Memory B cell (primary cell): Measurements from ENCODE around the gene PNPLA2.

ENCODE experiments used
- ATAC-seq: fragments of 150-1000 bp; cut with Tn5 transposase; 2 replicates; pipeline ENCODE4 v1.10.0; 2021; ENCODE audit warnings: low read depth, mild to moderate bottlenecking, moderate library complexity
- DNase-seq, 2 donors: peaks; one replicate each; pipeline ENCODE4 v3.0.0; 2022; ENCODE audit warnings: low spot score in 2 of 2
- H3K27ac Mint-ChIP-seq: one replicate; pipeline ENCODE4 v1.8.0; 2022; ENCODE audit warnings: mild to moderate bottlenecking, moderate library complexity, mixed read lengths
- H3K27me3 Mint-ChIP-seq: one replicate; pipeline ENCODE4 v1.8.0; 2022; ENCODE audit warnings: mixed read lengths
- H3K36me3 Mint-ChIP-seq: one replicate; pipeline ENCODE4 v1.8.0; 2022; ENCODE audit warnings: mild to moderate bottlenecking, mixed read lengths
- H3K4me1 Mint-ChIP-seq: one replicate; pipeline ENCODE4 v1.8.0; 2022; ENCODE audit warnings: mixed read lengths
- H3K4me3 Mint-ChIP-seq: one replicate; pipeline ENCODE4 v1.8.0; 2022; ENCODE audit warnings: mild to moderate bottlenecking, moderate library complexity, mixed read lengths
- H3K9me3 Mint-ChIP-seq: one replicate; pipeline ENCODE4 v1.8.0; 2022; ENCODE audit warnings: mixed read lengths

The PNPLA2 gene

DNA sequence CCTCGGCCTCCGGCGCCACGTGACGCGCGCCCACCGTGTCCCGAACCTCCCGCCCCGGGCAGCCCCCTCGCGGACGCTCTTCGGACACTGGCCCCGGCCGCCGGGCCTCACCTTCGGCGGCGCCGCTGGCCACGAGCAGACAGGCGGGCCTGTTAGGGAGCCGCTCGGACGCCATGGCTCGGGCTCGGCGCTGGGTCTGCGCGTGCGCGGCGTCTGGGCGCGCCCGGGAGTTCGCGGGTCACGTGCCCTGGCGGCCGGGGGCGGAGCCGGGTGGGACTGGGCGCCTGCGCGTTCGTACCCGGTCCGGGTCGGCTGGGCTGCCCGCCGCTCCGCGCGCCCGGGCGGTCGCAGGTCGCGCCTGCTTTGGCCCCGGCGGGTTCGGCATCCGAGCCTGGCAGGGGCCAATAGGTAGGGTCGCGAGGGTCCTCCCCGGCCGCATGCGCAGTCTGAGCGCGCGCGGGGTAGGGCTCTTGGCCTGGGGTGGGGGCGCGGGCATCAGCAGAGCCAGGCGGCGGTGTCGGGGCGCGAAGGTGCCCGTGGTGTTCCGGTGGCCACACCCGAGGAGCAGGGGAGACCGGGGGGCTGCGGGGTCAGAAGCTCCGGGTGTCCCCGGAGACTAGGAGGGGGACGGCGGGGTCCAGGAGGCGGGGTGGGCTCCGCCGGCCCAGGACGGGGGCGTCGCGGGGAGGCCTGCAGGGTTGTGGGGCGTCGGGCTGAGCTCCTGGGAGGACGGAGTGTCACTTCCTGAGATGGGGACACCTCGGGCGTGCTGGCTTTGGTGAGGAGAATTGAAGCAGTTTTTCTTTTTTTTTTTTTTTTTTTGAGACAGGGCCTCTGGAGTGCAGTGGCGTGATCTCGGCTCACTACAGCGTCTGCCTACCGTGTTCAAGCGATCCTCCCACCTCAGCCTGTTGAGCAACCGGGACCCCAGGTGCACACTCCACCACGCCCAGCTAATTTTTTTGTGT lies 41.1 kb upstream of the PNPLA2 start, which contains the start of gene GATD1:
TSS of gene GATD1 (minus strand) at position 200 of the 968 bp plus-strand sequence. CDS start at position 175, 25 bp downstream.
- Mint-ChIP-seq H3K36me3 (no peaks in the 10 kb centered on the region), H3K4me1 (peaks cover 8% of the 10 kb centered on the region), H3K27ac (no peak within 1 kb of the TSS), H3K27me3 (no peaks in the 10 kb centered on the region), H3K9me3 (no peaks in the 10 kb centered on the region), H3K4me3 (peak within 1 kb of the TSS; percentile 81)
- ATAC-seq (peak; percentile 91), DNase-seq (peak; percentile 95 to 97)

DNA sequence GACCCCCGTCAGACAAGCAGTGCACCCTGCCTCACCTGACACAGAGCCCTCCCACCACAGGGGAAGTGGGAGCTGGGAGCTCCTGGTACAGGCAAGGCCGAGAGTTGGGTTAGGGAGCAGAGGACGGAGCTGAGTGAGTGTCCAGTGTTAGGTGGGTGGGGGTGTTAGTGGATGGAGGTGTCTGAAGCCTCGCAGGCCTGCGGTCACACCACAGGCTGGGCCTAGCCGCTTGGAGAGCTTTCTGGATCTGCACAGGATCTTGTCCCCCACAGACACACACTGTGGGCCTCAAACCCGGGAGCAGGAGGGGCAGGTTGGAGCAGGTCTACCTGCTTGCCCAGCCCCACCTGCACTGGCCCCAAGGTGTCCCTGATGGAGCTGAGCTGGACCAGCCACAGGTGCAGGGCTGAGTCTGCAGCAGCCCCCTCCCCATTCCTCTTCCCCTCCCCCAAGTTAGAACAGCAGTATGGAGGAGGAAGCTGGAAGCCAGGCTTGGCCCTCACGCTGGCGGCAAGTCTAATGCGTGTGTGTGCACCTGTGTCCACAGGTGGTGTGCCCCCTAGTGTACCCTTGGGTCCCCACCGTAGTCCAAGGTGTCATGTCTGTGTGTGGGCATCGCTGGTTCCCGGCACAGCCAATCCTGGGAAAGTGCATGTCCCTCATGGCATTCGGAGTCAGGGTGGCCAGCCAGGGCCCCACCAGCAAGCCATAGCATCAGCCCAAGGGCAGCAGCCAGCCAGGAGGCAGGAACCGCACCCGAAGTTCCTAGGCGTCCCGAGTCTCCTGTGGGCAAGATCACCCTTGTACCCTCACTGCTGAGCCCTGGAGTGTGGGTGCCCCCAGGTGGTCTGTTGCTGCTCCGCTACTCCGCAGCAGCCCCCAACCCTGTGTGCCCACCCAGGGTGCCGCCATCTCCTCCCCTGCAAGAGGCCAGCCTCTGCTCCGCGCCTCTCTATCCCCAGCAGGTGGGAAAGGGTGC lies 39.4 kb upstream of the PNPLA2 start:
- Mint-ChIP-seq H3K4me1 (peaks cover 8% of the 10 kb centered on the region), H3K9me3 (no peaks in the 10 kb centered on the region), H3K27ac (no peak overlapping the region), H3K27me3 (no peaks in the 10 kb centered on the region), H3K36me3 (no peaks in the 10 kb centered on the region), H3K4me3 (peak overlapping the region; percentile 56)
- ATAC-seq (no peak), DNase-seq (peak in 1 of 2 donors; percentile 10)

DNA sequence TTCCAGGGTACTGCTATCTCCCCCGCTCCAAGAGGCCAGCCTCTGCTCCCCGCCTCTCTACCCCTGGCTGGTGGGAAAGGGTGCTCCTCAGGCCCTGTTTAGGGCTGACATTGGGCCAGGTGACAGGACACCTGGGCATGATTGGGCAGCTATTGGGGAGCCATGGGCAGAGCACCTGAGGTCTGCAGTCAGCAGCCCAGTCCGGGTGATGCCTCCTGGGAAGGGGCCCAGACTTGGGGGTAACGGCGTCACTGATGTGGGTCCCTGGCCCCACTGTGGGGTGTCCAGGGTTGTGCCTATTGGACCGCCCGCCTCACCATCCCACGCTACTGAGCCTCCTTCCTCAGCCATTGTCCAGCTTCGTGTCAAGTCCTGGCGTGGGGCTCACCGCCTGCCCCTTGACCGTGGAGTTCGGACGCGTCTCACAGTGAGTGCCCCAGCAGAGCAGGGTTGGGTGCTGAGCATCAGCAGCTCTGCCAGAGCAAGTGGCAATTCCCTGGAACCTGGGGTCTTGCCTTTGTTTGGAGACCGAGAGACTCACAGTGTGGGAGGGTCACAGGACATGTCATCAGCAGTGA lies 38.7 kb upstream of the PNPLA2 start:
- Mint-ChIP-seq H3K36me3 (no peaks in the 10 kb centered on the region), H3K27me3 (no peaks in the 10 kb centered on the region), H3K4me1 (peaks cover 8% of the 10 kb centered on the region), H3K27ac (no peak overlapping the region), H3K9me3 (no peaks in the 10 kb centered on the region), H3K4me3 (no peak overlapping the region)
- ATAC-seq (no peak), DNase-seq (peak in 1 of 2 donors; percentile 9)

DNA sequence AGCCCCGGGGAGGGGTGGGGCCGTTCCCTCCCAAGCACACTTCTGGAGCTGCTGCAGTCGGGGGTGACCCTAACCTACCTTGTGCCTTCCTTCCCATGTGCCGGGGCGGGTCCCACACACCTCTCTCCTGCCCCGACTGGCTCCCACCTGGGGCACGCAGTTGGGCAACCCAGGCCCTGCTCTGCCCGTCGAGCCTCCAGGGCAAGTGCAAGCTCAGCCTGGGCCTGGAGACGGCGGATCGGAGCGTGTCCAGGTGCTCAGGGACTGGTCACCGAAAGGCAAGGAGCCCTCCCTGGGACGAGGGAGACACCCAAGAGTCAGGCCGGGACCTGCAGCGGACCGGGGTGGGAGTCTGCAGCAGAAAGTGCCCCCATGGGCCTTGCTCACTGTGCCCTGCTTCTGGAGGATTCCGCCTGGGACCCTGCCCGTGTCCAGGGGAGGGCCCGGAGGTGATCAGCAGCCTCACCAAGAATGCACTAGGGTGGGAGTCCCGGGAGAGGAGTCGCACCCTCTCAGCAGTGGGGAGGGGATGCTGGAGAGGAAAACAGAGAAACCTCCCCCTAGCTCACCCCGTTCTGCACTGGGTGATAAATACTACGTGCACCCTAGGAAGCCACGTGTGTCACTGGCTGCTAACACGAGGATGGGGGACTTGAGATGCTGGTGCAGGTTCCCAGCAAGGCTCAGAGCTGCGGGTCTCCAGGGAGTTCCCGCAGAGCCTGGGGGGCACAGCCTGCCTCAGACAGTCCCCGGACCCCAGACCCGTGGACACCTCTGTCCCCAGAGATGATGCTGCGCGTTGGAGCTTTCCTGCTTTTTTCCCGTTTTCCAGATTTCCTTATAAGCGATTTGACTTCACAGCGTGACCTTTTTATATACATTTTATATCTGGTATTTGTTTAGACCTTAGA lies 36.2 kb upstream of the PNPLA2 start:
- Mint-ChIP-seq H3K27ac (no peak overlapping the region), H3K4me1 (peaks cover 2% of the 10 kb centered on the region), H3K9me3 (no peaks in the 10 kb centered on the region), H3K4me3 (no peak overlapping the region), H3K36me3 (no peaks in the 10 kb centered on the region), H3K27me3 (no peaks in the 10 kb centered on the region)
- ATAC-seq (no peak), DNase-seq (no peak)

DNA sequence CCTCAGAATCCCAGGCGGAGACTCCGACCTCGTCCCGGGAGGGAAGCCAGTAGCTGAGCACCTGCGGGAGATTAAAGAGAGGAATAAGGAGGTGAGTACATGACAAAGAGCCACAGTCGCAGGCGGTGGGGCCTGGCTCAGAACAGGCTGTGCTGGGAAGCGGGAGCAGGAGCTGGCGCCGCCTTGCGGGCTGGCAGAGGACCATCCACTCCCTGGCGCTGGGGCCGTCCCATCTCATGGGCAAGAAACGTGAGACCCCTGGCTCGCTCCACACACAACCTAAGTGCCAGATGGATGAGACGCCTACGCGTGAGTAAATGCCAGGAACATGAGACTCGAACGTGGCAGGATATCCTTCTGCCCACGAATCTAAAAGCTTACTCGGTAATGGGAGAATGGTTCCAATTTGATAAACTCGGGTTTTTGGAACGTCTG lies 35.1 kb upstream of the PNPLA2 start:
- peaks cover 2% of the 10 kb centered on the region for H3K27me3 Mint-ChIP-seq
- no peak overlapping the region for H3K4me3 Mint-ChIP-seq
- no peak overlapping the region for H3K27ac Mint-ChIP-seq
- ATAC-seq: peak; percentile 64
- DNase-seq: no peak
- H3K9me3 Mint-ChIP-seq: no peaks in the 10 kb centered on the region
- no peaks in the 10 kb centered on the region for H3K36me3 Mint-ChIP-seq
- peaks cover 2% of the 10 kb centered on the region for H3K4me1 Mint-ChIP-seq

DNA sequence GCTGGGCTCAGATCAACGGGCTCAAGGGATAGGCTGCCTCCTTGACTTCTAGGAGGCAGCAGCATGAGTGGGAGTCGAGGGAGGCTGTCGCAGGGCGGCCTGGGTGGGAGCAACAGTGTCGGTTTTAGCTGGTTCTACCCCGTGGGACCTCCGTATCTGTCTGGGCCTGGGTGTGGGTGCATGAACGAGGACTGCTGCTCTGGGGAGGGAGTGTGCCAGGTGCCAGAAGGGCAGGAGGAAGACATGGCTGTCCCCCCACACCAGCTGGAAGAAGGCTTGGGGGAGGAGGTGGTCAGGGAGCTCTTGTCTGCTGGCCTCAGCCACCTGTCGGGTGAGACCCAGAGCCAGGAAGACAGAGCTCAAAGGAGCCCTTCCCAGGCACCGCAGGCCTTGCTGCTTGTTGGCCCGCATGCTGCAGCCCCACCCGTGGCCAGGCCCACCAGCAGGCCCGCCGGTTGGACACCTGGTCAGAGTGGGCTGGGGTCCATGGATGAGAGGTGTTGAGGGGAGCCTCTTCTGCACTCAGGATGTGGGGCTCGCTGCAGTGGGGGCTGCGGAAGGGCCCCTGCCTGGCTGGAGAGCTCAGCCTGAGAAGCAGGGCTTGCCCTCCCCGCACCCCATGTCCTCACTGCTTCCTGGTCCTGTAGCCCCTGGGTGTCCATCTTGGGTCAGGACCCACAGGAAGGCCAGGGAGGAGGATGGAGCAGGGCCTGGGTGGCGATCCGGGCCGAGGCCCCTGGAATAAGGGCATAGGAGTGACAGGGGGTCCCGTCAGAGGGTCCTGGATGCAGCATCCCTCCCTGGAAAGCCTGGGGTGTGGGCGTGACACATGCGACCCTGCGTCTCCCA lies 32.3 kb upstream of the PNPLA2 start:
- H3K27ac Mint-ChIP-seq: no peak overlapping the region
- DNase-seq (no peak), ATAC-seq (no peak)
- H3K27me3 Mint-ChIP-seq: peaks cover 3% of the 10 kb centered on the region
- no peaks in the 10 kb centered on the region for H3K9me3 Mint-ChIP-seq
- H3K4me1 Mint-ChIP-seq: no peaks in the 10 kb centered on the region
- no peak overlapping the region for H3K4me3 Mint-ChIP-seq
- peaks cover 5% of the 10 kb centered on the region for H3K36me3 Mint-ChIP-seq

DNA sequence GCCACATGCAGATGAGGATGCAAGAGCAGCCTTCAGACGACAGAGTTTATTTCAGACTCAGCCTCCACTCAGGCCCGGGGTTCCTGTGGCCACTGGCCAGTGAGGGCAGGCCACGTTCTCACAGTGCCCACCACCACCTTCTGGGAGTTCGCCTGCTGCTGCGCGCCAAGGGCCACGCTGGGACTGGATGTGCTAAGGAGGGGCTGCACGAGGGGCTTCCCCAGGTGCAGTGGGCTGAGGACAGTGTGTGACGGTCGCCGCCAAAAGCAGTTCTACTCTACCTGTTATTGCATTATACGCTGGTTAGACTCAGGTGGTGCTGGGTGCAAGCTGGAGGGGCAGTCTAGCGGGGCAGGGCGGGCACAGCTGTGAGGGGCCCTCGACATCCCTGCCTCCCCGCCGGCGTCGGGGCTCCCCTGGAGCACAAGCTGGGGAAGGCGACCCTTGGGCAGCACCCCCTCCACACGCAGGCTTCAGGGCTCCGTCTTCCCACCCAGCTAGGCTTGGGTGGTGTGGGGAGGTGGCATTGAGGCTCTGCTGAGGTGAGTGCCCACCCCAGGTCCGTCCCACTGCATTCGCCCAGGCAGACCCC lies 31.5 kb upstream of the PNPLA2 start:
- Mint-ChIP-seq H3K27ac (no peak overlapping the region), H3K36me3 (peaks cover 7% of the 10 kb centered on the region), H3K27me3 (peaks cover 3% of the 10 kb centered on the region), H3K4me1 (no peaks in the 10 kb centered on the region), H3K4me3 (no peak overlapping the region), H3K9me3 (no peaks in the 10 kb centered on the region)
- ATAC-seq (no peak), DNase-seq (no peak)

DNA sequence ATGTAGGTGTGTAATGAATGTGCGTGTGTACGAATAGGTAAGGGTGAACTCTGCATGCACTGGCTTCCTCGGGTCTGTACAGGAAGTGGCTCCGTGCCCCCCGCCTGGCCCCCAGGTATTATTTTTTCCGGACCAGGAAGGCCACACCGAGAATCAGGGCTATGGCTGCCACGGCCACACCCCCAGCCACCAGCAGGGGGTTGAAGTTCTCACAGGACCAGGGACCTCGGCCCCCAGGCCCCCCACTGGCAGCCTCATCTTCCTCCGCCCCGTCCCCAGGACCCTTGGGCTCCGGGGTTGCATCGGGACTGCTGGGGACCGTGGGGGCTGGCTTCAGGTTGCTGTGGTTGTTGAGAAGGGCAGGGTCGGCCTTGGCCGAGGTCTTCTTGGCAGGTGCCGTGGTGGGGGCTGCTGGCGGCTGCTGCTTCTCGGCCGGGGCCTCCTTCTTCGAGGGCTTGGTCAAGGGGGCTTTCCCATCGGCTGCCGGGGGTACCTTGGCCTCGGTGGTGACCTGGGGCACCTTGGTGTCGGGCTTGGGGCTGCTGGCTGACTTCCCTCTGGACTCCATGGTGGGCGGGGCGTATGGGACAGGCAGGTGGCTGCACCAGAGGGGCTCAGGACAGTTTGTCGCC lies 30.6 kb upstream of the PNPLA2 start:
- no peaks in the 10 kb centered on the region for H3K9me3 Mint-ChIP-seq
- no peak for DNase-seq
- peaks cover 3% of the 10 kb centered on the region for H3K27me3 Mint-ChIP-seq
- no peak overlapping the region for H3K4me3 Mint-ChIP-seq
- H3K4me1 Mint-ChIP-seq: no peaks in the 10 kb centered on the region
- H3K27ac Mint-ChIP-seq: no peak overlapping the region
- H3K36me3 Mint-ChIP-seq: peaks cover 10% of the 10 kb centered on the region
- peak; percentile 23 for ATAC-seq

DNA sequence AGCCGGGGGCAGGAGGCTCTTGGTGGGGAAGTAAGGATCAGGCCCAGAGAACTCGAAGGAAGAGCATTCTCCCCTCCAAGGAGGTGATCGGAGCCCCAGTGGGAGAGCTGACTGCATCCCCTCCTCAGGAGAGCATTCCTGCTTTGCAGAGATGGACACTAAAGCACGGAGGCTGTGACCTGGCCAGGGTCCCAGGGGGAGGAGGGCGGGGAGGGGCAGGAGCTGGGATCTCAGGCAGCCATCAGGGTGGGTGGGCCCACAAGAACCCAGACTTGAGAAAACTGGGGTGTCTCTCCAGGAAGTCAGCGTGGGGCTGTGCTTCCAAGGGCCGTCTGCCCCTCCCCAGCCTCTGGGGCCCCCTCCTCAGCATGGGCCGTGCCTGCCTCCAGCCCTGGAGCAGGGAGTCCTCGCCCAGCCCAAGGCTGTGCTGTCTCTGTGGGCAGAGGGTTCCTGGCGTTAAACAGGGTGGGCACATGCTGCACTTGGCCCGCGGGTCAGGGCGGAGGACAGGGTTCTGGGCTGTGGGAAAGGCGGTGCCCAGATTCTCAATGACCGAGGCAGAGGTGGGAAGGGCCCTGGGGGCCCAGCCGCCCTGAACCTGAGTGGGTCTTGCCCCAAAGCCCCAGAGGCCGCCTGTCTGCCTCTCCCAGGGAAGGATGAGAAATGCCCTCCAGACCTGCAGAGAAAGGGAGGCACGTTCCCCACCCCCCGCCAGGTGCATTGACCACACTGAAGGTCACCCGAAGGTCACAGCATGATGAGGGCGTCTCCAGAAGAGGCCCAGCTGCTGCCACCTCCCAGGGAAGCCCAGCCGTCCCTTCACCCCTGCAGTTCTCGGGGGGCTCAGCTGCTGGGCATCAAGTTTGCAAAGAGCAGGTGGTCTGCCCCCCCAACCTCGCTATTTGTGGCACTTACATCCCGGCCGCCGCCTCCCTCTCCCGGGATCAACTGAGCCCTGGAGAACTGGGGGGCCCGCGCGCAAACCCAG lies 29.5 kb upstream of the PNPLA2 start:
- Mint-ChIP-seq H3K4me3 (no peak overlapping the region), H3K36me3 (peaks cover 10% of the 10 kb centered on the region), H3K4me1 (no peaks in the 10 kb centered on the region), H3K27me3 (peaks cover 3% of the 10 kb centered on the region), H3K9me3 (no peaks in the 10 kb centered on the region), H3K27ac (no peak overlapping the region)
- DNase-seq (no peak), ATAC-seq (peak; percentile 21)

DNA sequence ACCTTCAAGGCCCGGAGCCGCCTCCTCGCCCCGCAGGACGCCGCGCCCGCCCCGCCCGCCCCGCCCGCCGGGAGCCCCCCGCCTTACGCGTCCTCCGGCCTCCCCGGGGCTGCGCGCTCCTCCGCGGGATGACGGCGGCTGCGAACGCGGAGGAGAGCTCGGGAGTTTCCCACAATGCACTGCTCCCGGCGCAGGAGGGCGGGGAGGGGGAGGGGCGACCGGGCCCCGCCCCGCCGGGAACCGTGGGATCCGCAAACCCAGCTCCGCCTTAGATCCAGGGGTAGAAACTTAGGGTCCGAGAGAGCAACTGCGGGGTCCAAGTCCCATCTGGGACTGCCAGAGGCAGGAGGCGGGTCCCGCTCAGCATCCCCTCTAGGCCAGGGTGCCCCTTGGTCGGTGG lies 28.8 kb upstream of the PNPLA2 start, which contains the start of gene CEND1:
TSS of gene CEND1 (minus strand) at position 148 of the 400 bp plus-strand sequence. CDS start 1,514 bp downstream, outside the sequence.
- peaks cover 10% of the 10 kb centered on the region for H3K36me3 Mint-ChIP-seq
- H3K9me3 Mint-ChIP-seq: no peaks in the 10 kb centered on the region
- peaks cover 3% of the 10 kb centered on the region for H3K27me3 Mint-ChIP-seq
- DNase-seq: no peak
- no peak within 1 kb of the TSS for H3K27ac Mint-ChIP-seq
- H3K4me1 Mint-ChIP-seq: no peaks in the 10 kb centered on the region
- peak; percentile 61 for ATAC-seq
- peak within 1 kb of the TSS; percentile 34 for H3K4me3 Mint-ChIP-seq
